Measurements from ENCODE around the gene NCSTN. TPM values are rescaled to one million over a fixed set of nuclear protein-coding genes. Genes with fewer than 3 reads are reported as not detected.

Gene NCSTN
- total and polyA plus RNA-seq, 4 experiments from 2014 or later: 62.2 to 93.1 (median 68.0) TPM

DNA sequence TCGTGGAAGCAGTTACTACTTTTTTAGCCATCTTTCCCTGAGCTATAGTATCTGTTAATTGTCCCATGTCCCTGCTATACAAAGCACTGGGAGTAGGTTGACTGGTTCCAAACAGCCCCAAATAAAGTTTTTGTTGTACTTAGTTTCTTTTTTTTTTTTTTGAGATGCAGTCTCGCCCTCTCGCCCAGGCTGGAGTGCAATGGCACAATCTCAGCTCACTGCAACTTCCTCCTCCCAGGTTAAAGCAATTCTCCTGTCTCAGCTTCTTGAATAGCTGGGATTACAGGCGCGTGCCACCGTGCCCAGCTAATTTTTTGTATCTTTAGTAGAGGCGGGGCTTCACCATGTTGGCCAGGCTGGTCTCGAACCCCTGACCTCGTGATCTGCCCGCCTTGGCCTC is 3.3 kb downstream of the NCSTN start:
- H3K4me1 Mint-ChIP-seq: peaks cover 20 to 40% (median 29%) of the 10 kb centered on the region in 4 donors
- no peak for DNase-seq
- Histone ChIP-seq H3K4me3 (ENCODE audit: low read length in 2 of 2) (no peak overlapping the region), H3K27me3 (ENCODE audit: insufficient read depth, low read length) (no peaks in the 10 kb centered on the region), H3K4me1 (ENCODE audit: insufficient read depth, low read length) (peaks cover 27% of the 10 kb centered on the region), H3K27ac (ENCODE audit: low read depth, low read length) (no peak overlapping the region), H3K36me3 (ENCODE audit: insufficient read depth, low read length) (peaks cover 46% of the 10 kb centered on the region), H3K9me3 (ENCODE audit: control insufficient read depth in 1 of 2, low read length in 2 of 2) (no peaks in the 10 kb centered on the region)
- H3K27me3 Mint-ChIP-seq: no peaks in the 10 kb centered on the region
- CTCF ChIA-PET (ENCODE audit: partially characterized antibody): interaction anchor here (4.5 kb wide), 1 partner anchor 30 kb away, joined by 19 read pairs; no protein-coding TSS in a partner anchor
- POLR2A ChIA-PET (ENCODE audit: partially characterized antibody): no interaction called here
- H3K4me3 Mint-ChIP-seq: no peak overlapping the region
- peaks cover 27 to 66% of the 10 kb centered on the region in 2 donors for H3K36me3 Mint-ChIP-seq
- intact Hi-C loops (cut with micrococcal nuclease): loop anchor here (10.0 kb wide), 1 partner anchor 178 kb away; the partner anchor contains the start of gene SLAMF6
- H3K9me3 Mint-ChIP-seq: no peaks in the 10 kb centered on the region
- no peak overlapping the region for H3K27ac Mint-ChIP-seq

DNA sequence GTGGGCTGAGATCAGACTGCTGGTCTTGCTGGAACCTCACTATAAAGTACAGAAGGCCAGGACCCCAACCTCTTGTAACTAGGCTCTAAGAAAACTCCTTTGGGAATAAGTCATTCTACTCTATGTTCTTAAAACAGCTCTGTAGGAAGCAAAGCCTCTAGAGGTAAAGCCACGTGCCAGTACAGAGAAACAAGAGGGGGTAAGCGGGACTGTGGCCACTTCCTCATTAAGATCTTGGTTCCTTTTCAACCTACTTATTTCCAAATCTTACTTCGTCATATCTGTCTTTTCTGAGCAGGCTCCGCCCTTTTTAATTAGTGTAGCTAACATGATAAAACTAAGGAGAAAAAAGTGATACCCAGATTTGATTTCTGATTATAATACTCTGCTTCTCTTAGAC is 3.8 kb downstream of the NCSTN start:
- Histone ChIP-seq H3K27ac (ENCODE audit: low read depth, low read length) (no peak overlapping the region), H3K4me3 (ENCODE audit: low read length in 2 of 2) (no peak overlapping the region), H3K9me3 (ENCODE audit: control insufficient read depth in 1 of 2, low read length in 2 of 2) (no peaks in the 10 kb centered on the region), H3K36me3 (ENCODE audit: insufficient read depth, low read length) (peaks cover 51% of the 10 kb centered on the region), H3K27me3 (ENCODE audit: insufficient read depth, low read length) (no peaks in the 10 kb centered on the region), H3K4me1 (ENCODE audit: insufficient read depth, low read length) (peaks cover 22% of the 10 kb centered on the region)
- intact Hi-C loops (cut with micrococcal nuclease): loop anchor here (10.0 kb wide), 1 partner anchor 178 kb away; the partner anchor contains the start of gene SLAMF6
- no peaks in the 10 kb centered on the region for H3K27me3 Mint-ChIP-seq
- H3K4me3 Mint-ChIP-seq: no peak overlapping the region
- no peak overlapping the region for H3K27ac Mint-ChIP-seq
- peaks cover 19 to 35% (median 25%) of the 10 kb centered on the region in 4 donors for H3K4me1 Mint-ChIP-seq
- ChIA-PET CTCF (ENCODE audit: partially characterized antibody) (interaction anchor here (4.5 kb wide), 1 partner anchor 30 kb away, joined by 19 read pairs; no protein-coding TSS in a partner anchor), POLR2A (ENCODE audit: partially characterized antibody) (no interaction called here)
- no peak for DNase-seq
- H3K9me3 Mint-ChIP-seq: no peaks in the 10 kb centered on the region
- peaks cover 27 to 71% of the 10 kb centered on the region in 2 donors for H3K36me3 Mint-ChIP-seq

DNA sequence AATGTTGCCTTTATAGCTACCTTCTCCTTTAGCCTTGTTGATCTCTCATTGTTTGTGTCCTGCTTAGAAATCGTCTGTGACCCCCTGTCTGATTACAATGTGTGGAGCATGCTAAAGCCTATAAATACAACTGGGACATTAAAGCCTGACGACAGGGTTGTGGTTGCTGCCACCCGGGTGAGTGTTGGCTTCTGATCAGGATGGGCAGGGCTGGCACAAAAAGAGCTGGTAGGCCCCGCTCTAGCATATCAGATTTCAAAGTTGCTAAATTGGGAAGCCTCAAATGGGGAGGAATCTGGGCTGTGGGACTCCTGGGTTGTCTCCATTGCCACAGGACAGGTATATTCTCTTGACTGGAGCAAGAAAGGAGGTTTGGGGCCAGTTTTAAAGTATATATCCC is 8.4 kb downstream of the NCSTN start:
- POLR2A ChIA-PET (ENCODE audit: partially characterized antibody): interaction anchor here (1.4 to 1.6 kb wide), 3 partner anchors 8 to 67 kb away, joined by 3 to 4 read pairs (median 3); partner anchors contain the start of genes COPA, NCSTN and PEX19
- Histone ChIP-seq H3K4me3 (ENCODE audit: low read length in 2 of 2) (no peak overlapping the region), H3K36me3 (ENCODE audit: insufficient read depth, low read length) (peaks cover 93% of the 10 kb centered on the region), H3K27ac (ENCODE audit: low read depth, low read length) (no peak overlapping the region), H3K4me1 (ENCODE audit: insufficient read depth, low read length) (peaks cover under 1% of the 10 kb centered on the region), H3K9me3 (ENCODE audit: control insufficient read depth in 1 of 2, low read length in 2 of 2) (no peaks in the 10 kb centered on the region), H3K27me3 (ENCODE audit: insufficient read depth, low read length) (no peaks in the 10 kb centered on the region)
- CTCF ChIA-PET (ENCODE audit: partially characterized antibody): interaction anchor here (1.4 to 9.2 kb wide), 5 partner anchors 25 to 273 kb away, joined by 3 to 77 read pairs (median 5); no protein-coding TSS in a partner anchor
- intact Hi-C loops (cut with micrococcal nuclease): no loop called here
- no peaks in the 10 kb centered on the region for H3K9me3 Mint-ChIP-seq
- no peak overlapping the region for H3K27ac Mint-ChIP-seq
- DNase-seq: no peak
- H3K4me3 Mint-ChIP-seq: no peak overlapping the region
- H3K27me3 Mint-ChIP-seq: no peaks in the 10 kb centered on the region
- H3K4me1 Mint-ChIP-seq: peaks cover 0 to 7% (median 6%) of the 10 kb centered on the region in 4 donors
- peaks cover 58 to 96% of the 10 kb centered on the region in 2 donors for H3K36me3 Mint-ChIP-seq

DNA sequence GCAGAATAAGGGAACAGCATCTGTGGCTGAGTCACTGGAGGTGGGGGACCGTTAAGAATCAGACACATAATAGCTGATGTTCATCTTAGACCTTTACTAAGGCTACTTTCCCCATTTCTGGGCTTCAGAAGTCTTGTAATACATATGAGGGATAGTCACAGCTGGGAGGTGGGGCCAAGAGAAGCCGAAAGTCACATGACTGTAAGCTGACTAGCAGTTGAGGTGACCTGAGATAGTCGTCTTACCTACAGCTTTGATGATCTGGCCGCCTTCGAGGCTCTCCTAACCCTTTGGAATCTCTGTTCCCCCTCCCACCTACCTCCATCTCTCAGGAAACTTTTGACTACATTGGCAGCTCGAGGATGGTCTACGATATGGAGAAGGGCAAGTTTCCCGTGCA is 9.4 kb downstream of the NCSTN start:
- Mint-ChIP-seq H3K36me3 (peaks cover 60 to 97% of the 10 kb centered on the region in 2 donors), H3K9me3 (no peaks in the 10 kb centered on the region), H3K4me1 (peaks cover 0 to 3% (median 1%) of the 10 kb centered on the region in 4 donors), H3K4me3 (no peak overlapping the region), H3K27me3 (no peaks in the 10 kb centered on the region), H3K27ac (no peak overlapping the region)
- no peak for DNase-seq
- Histone ChIP-seq H3K4me1 (ENCODE audit: insufficient read depth, low read length) (no peaks in the 10 kb centered on the region), H3K9me3 (ENCODE audit: control insufficient read depth in 1 of 2, low read length in 2 of 2) (no peaks in the 10 kb centered on the region), H3K27me3 (ENCODE audit: insufficient read depth, low read length) (no peaks in the 10 kb centered on the region), H3K27ac (ENCODE audit: low read depth, low read length) (no peak overlapping the region), H3K36me3 (ENCODE audit: insufficient read depth, low read length) (peaks cover 95% of the 10 kb centered on the region), H3K4me3 (ENCODE audit: low read length in 2 of 2) (no peak overlapping the region)
- CTCF ChIA-PET (ENCODE audit: partially characterized antibody): interaction anchor here (1.1 to 9.2 kb wide), 7 partner anchors 10 to 274 kb away, joined by 3 to 77 read pairs (median 4); no protein-coding TSS in a partner anchor
- intact Hi-C loops (cut with micrococcal nuclease): no loop called here
- POLR2A ChIA-PET (ENCODE audit: partially characterized antibody): interaction anchor here (1.4 to 1.6 kb wide), 3 partner anchors 9 to 68 kb away, joined by 3 to 4 read pairs (median 3); partner anchors contain the start of genes COPA, NCSTN and PEX19

DNA sequence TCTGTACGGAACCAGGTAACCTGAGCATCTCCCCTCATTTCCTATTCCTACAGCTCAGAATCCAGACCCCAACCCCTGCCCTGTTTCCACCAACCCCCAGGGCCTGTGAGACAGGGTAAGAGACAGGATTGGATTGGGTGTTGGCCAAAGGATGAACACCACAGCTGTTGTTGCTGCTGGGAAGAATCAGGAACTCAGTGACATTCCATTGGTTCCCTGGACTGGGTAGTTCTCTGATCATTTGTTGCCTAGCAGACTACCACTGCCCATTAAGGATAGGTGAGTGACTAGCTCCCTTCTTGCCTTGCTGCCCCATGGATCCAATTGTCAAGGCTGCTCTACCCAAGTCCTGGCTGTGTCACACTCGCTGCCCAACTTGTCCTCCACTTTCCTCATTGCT is 10.0 kb downstream of the NCSTN start:
- no peak overlapping the region for H3K4me3 ChIP-seq (ENCODE audit: low read length in 2 of 2)
- no peaks in the 10 kb centered on the region for H3K27me3 ChIP-seq (ENCODE audit: insufficient read depth, low read length)
- H3K27me3 Mint-ChIP-seq: no peaks in the 10 kb centered on the region
- H3K4me1 ChIP-seq (ENCODE audit: insufficient read depth, low read length): no peaks in the 10 kb centered on the region
- peaks cover 0 to 3% (median under 1%) of the 10 kb centered on the region in 4 donors for H3K4me1 Mint-ChIP-seq
- no peaks in the 10 kb centered on the region for H3K9me3 ChIP-seq (ENCODE audit: control insufficient read depth in 1 of 2, low read length in 2 of 2)
- intact Hi-C loops (cut with micrococcal nuclease): no loop called here
- H3K4me3 Mint-ChIP-seq: no peak overlapping the region
- H3K36me3 ChIP-seq (ENCODE audit: insufficient read depth, low read length): peaks cover 97% of the 10 kb centered on the region
- no peaks in the 10 kb centered on the region for H3K9me3 Mint-ChIP-seq
- H3K27ac ChIP-seq (ENCODE audit: low read depth, low read length): no peak overlapping the region
- peaks cover 67 to 97% of the 10 kb centered on the region in 2 donors for H3K36me3 Mint-ChIP-seq
- no peak for DNase-seq
- ChIA-PET CTCF (ENCODE audit: partially characterized antibody) (interaction anchor here (1.1 to 9.2 kb wide), 7 partner anchors 9 to 268 kb away, joined by 3 to 77 read pairs (median 5); partner anchors contain the start of gene NCSTN), POLR2A (ENCODE audit: partially characterized antibody) (interaction anchor here (0.5 to 1.5 kb wide), 2 partner anchors 69 to 682 kb away, joined by 3 read pairs; partner anchors contain the start of gene PEX19)
- H3K27ac Mint-ChIP-seq: peak overlapping the region in 2 of 7 donors; percentile 21 to 44

- Mint-ChIP-seq H3K4me1 (peaks cover 0 to 3% (median under 1%) of the 10 kb centered on the region in 4 donors), H3K27me3 (no peaks in the 10 kb centered on the region), H3K9me3 (no peaks in the 10 kb centered on the region), H3K27ac (no peak overlapping the region), H3K4me3 (no peak overlapping the region), H3K36me3 (peaks cover 75 to 96% of the 10 kb centered on the region in 2 donors)
- H3K36me3 ChIP-seq (ENCODE audit: insufficient read depth, low read length): peaks cover 89% of the 10 kb centered on the region
- H3K4me1 ChIP-seq (ENCODE audit: insufficient read depth, low read length): no peaks in the 10 kb centered on the region
- H3K4me3 ChIP-seq (ENCODE audit: low read length in 2 of 2): no peak overlapping the region
- H3K27me3 ChIP-seq (ENCODE audit: insufficient read depth, low read length): no peaks in the 10 kb centered on the region
- intact Hi-C loops (cut with micrococcal nuclease): no loop called here
- DNase-seq: peak in 2 of 5 donors; percentile 20 to 39
- no peaks in the 10 kb centered on the region for H3K9me3 ChIP-seq (ENCODE audit: control insufficient read depth in 1 of 2, low read length in 2 of 2)
- CTCF ChIA-PET (ENCODE audit: partially characterized antibody): interaction anchor here (1.0 to 9.2 kb wide), 6 partner anchors 10 to 252 kb away, joined by 3 to 77 read pairs (median 4); partner anchors contain the start of gene NCSTN
- H3K27ac ChIP-seq (ENCODE audit: low read depth, low read length): no peak overlapping the region
- POLR2A ChIA-PET (ENCODE audit: partially characterized antibody): no interaction called here
Observed at GRCh38 chr1:160354388-160354985, 11.3 kb downstream of the NCSTN start.

DNA sequence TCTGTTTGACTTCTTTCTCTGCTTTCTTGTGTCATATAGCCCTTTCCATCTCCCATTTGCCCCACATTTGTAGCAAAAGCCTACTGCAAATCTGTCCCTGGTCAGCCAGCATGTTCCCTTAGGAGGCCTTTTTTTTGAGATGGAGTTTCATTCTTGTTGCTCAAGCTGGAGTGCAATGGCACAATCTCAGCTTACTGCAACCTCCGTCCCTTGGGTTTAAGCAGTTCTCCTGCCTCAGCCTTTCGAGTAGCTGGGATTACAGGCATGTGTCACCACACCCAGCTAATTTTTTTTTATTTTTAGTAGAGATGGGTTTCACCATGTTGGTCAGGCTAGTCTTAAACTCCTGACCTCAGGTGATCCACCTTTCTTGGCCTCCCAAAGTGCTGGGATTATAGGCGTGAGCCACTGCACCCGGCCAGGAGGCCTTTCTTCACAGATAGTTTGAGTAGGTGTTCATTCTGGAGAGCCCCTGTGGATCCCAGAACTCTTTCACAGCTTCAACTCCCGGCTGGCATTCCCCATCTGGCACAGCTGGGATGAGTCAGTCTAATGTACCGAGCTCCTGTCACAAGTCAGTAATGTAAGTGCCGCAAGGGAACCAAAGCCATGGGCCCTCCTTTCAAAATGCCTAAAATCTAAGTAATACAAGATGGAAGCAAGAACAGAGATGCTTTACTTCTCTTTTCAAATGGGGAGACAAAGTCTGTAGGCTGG is 14.3 kb downstream of the NCSTN start:
- no peaks in the 10 kb centered on the region for H3K27me3 Mint-ChIP-seq
- H3K4me3 Mint-ChIP-seq: no peak overlapping the region
- intact Hi-C loops (cut with micrococcal nuclease): no loop called here
- Histone ChIP-seq H3K4me1 (ENCODE audit: insufficient read depth, low read length) (no peaks in the 10 kb centered on the region), H3K27ac (ENCODE audit: low read depth, low read length) (no peak overlapping the region), H3K36me3 (ENCODE audit: insufficient read depth, low read length) (peaks cover 70% of the 10 kb centered on the region), H3K27me3 (ENCODE audit: insufficient read depth, low read length) (no peaks in the 10 kb centered on the region), H3K9me3 (ENCODE audit: control insufficient read depth in 1 of 2, low read length in 2 of 2) (no peaks in the 10 kb centered on the region), H3K4me3 (ENCODE audit: low read length in 2 of 2) (no peak overlapping the region)
- H3K9me3 Mint-ChIP-seq: no peaks in the 10 kb centered on the region
- H3K4me1 Mint-ChIP-seq: peaks cover 0 to 1% (median 0%) of the 10 kb centered on the region in 4 donors
- CTCF ChIA-PET (ENCODE audit: partially characterized antibody): interaction anchor here (9.2 kb wide), 1 partner anchor 19 kb away, joined by 77 read pairs; no protein-coding TSS in a partner anchor
- peaks cover 71 to 80% of the 10 kb centered on the region in 2 donors for H3K36me3 Mint-ChIP-seq
- DNase-seq: no peak
- no peak overlapping the region for H3K27ac Mint-ChIP-seq
- POLR2A ChIA-PET (ENCODE audit: partially characterized antibody): interaction anchor here (0.6 kb wide), 1 partner anchor 14 kb away, joined by 3 read pairs; no protein-coding TSS in a partner anchor

Measured in CD4-positive, alpha-beta memory T cell (primary cell).